HG03457 (cell line): ENCODE results near the gene ZSWIM9.
A peak's percentile ranks its signal among the peaks of the same experiment; 100 is the strongest.

ENCODE experiments used
- ATAC-seq: cut with Tn5 transposase; IDR thresholded peaks from one replicate; pipeline ENCODE4 v1.9.1; 2021; ENCODE audit warnings: moderate number of reproducible peaks; ENCODE audit not compliant: unreplicated experiment

The ZSWIM9 gene

GRCh38 chr19:48169939-48170803 lies at the start of gene ZSWIM9, which contains the start of gene LIG1:
Gene ZSWIM9, plus strand, starts transcription at chr19:48170680. Its CDS starts 1,123 bp downstream, at chr19:48171803.
Gene LIG1, minus strand, starts transcription at chr19:48170344. Its CDS starts 4,778 bp downstream, at chr19:48165566.
- peak; percentile 55 for ATAC-seq

- ATAC-seq = no peak
Observed at GRCh38 chr19:48121066-48121465, 49.4 kb upstream of the ZSWIM9 start.

GRCh38 chr19:48121909-48122371 lies 48.5 kb upstream of the ZSWIM9 start:
- ATAC-seq = no peak

- no peak for ATAC-seq
Observed at GRCh38 chr19:48122421-48122820, 48.1 kb upstream of the ZSWIM9 start.

GRCh38 chr19:48123907-48124651 lies 46.4 kb upstream of the ZSWIM9 start:
- ATAC-seq = no peak

GRCh38 chr19:48127561-48127960 lies 42.9 kb upstream of the ZSWIM9 start:
- ATAC-seq = no peak

- no peak for ATAC-seq
Observed at GRCh38 chr19:48133094-48133493, 37.4 kb upstream of the ZSWIM9 start.

- ATAC-seq = no peak
Observed at GRCh38 chr19:48135411-48135810, 35.1 kb upstream of the ZSWIM9 start.

GRCh38 chr19:48136547-48136946 lies 33.9 kb upstream of the ZSWIM9 start:
- no peak for ATAC-seq

- ATAC-seq = no peak
Observed at GRCh38 chr19:48137411-48137810, 33.1 kb upstream of the ZSWIM9 start.

GRCh38 chr19:48139053-48139452 lies 31.4 kb upstream of the ZSWIM9 start:
- no peak for ATAC-seq

- ATAC-seq = no peak
Observed at GRCh38 chr19:48147597-48148175, 22.8 kb upstream of the ZSWIM9 start.

- no peak for ATAC-seq
Observed at GRCh38 chr19:48148576-48148975, 21.9 kb upstream of the ZSWIM9 start.

GRCh38 chr19:48149430-48149829 lies 21.1 kb upstream of the ZSWIM9 start:
- no peak for ATAC-seq

- no peak for ATAC-seq
Observed at GRCh38 chr19:48152551-48152950, 17.9 kb upstream of the ZSWIM9 start.

GRCh38 chr19:48154003-48154402 lies 16.5 kb upstream of the ZSWIM9 start:
- no peak for ATAC-seq

- no peak for ATAC-seq
Observed at GRCh38 chr19:48158210-48158790, 12.2 kb upstream of the ZSWIM9 start.

GRCh38 chr19:48168689-48169088 lies 1.8 kb upstream of the ZSWIM9 start:
- ATAC-seq = no peak

GRCh38 chr19:48169578-48169938 lies 922 bp upstream of the ZSWIM9 start:
- ATAC-seq = peak; percentile 21

- peak; percentile 5 for ATAC-seq
Observed at GRCh38 chr19:48170817-48171347, 402 bp downstream of the ZSWIM9 start.

GRCh38 chr19:48171710-48172109 lies 1.2 kb downstream of the ZSWIM9 start:
- no peak for ATAC-seq
